ENCODE measurements around the gene ZNF346. TPM values are rescaled to one million over a fixed set of nuclear protein-coding genes. Genes with fewer than 3 reads are reported as not detected.

Gene ZNF346
- total and polyA plus RNA-seq, 2 of the 13 experiments (the other 11 are each of a cell fraction or from before 2014, with no cell fraction given), result 8.6 to 19.4 TPM

DNA sequence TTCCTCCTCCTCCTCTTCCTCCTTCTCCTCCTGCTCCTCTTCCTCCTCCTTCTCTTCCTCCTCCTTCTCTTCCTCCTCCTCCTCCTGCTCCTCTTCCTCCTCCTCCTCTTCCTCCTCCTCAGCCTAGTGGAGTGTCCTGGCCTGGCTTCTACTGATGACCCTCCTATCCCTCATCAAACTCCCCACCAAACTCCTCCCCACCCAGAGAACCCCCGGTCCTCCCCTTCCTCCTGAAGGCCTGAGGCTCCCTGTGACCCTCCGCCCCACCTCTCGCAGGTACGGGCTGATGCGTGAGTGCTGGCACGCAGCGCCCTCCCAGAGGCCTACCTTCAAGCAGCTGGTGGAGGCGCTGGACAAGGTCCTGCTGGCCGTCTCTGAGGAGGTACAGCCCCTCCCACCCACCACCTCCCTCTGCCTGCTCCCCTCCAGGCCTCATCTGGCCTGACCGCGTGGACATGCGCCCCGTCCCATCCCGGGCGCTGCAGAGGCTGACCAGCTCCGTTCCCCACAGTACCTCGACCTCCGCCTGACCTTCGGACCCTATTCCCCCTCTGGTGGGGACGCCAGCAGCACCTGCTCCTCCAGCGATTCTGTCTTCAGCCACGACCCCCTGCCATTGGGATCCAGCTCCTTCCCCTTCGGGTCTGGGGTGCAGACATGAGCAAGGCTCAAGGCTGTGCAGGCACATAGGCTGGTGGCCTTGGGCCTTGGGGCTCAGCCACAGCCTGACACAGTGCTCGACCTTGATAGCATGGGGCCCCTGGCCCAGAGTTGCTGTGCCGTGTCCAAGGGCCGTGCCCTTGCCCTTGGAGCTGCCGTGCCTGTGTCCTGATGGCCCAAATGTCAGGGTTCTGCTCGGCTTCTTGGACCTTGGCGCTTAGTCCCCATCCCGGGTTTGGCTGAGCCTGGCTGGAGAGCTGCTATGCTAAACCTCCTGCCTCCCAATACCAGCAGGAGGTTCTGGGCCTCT lies 74.8 kb downstream of the ZNF346 start (continued):
- TF ChIP-seq, protein P1, sequence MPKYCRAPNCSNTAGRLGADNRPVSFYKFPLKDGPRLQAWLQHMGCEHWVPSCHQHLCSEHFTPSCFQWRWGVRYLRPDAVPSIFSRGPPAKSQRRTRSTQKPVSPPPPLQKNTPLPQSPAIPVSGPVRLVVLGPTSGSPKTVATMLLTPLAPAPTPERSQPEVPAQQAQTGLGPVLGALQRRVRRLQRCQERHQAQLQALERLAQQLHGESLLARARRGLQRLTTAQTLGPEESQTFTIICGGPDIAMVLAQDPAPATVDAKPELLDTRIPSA (CRISPR knock-in tag; IDR thresholded peaks at IDR 0.05; ENCODE audit: borderline replicate concordance), result no peak
- TF ChIP-seq ZNF569 (CRISPR knock-in tag; IDR thresholded peaks at IDR 0.05; ENCODE audit: borderline replicate concordance), result no peak
- TF ChIP-seq, protein P2, sequence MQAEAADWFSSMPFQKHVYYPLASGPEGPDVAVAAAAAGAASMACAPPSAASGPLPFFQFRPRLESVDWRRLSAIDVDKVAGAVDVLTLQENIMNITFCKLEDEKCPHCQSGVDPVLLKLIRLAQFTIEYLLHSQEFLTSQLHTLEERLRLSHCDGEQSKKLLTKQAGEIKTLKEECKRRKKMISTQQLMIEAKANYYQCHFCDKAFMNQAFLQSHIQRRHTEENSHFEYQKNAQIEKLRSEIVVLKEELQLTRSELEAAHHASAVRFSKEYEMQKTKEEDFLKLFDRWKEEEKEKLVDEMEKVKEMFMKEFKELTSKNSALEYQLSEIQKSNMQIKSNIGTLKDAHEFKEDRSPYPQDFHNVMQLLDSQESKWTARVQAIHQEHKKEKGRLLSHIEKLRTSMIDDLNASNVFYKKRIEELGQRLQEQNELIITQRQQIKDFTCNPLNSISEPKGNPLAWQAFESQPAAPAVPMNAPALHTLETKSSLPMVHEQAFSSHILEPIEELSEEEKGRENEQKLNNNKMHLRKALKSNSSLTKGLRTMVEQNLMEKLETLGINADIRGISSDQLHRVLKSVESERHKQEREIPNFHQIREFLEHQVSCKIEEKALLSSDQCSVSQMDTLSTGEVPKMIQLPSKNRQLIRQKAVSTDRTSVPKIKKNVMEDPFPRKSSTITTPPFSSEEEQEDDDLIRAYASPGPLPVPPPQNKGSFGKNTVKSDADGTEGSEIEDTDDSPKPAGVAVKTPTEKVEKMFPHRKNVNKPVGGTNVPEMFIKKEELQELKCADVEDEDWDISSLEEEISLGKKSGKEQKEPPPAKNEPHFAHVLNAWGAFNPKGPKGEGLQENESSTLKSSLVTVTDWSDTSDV (CRISPR knock-in tag; IDR thresholded peaks at IDR 0.05), result no peak
- no peak for TF ChIP-seq ZNF3 (CRISPR knock-in tag; IDR thresholded peaks at IDR 0.05)
- TF ChIP-seq ZZZ3 (CRISPR knock-in tag; IDR thresholded peaks at IDR 0.05; ENCODE audit: borderline replicate concordance), result no peak
- no peak for TF ChIP-seq KMT2B (CRISPR knock-in tag; IDR thresholded peaks at IDR 0.05)
- TF ChIP-seq ZC3H13 (CRISPR knock-in tag; IDR thresholded peaks at IDR 0.05), result 0 out of 2 replicates have a peak, but pooled peaks have one; percentile 58
- TF ChIP-seq AGO2 (optimal IDR thresholded peaks at IDR 0.05; ENCODE audit: low read depth, low read length), result peak; percentile 94
- TF ChIP-seq AHDC1 (CRISPR knock-in tag; IDR thresholded peaks at IDR 0.05; ENCODE audit: borderline replicate concordance), result no peak
- TF ChIP-seq NFE2 (CRISPR knock-in tag; IDR thresholded peaks at IDR 0.05), result no peak
- TF ChIP-seq ZNF567 (CRISPR knock-in tag; IDR thresholded peaks at IDR 0.05; ENCODE audit: borderline replicate concordance), result no peak
- TF ChIP-seq ZNF878 (CRISPR knock-in tag; IDR thresholded peaks at IDR 0.05), result no peak
- no peak for TF ChIP-seq ZNF747 (CRISPR knock-in tag; IDR thresholded peaks at IDR 0.05; ENCODE audit: borderline replicate concordance)
- no peak for TF ChIP-seq ATRX (CRISPR knock-in tag; IDR thresholded peaks at IDR 0.05; ENCODE audit: borderline replicate concordance)
- no peak for TF ChIP-seq ZNF496 (CRISPR knock-in tag; IDR thresholded peaks at IDR 0.05; ENCODE audit: insufficient replicate concordance)
- TF ChIP-seq TRIM22 (IDR thresholded peaks at IDR 0.05), result no peak
- no peak for TF ChIP-seq ELF4 (CRISPR knock-in tag; IDR thresholded peaks at IDR 0.05; ENCODE audit: borderline replicate concordance)
- TF ChIP-seq ZEB1 (IDR thresholded peaks at IDR 0.05; ENCODE audit: insufficient replicate concordance, low read depth), result no peak
